ENCODE measurements around the gene RPL28.

Gene RPL28

DNA sequence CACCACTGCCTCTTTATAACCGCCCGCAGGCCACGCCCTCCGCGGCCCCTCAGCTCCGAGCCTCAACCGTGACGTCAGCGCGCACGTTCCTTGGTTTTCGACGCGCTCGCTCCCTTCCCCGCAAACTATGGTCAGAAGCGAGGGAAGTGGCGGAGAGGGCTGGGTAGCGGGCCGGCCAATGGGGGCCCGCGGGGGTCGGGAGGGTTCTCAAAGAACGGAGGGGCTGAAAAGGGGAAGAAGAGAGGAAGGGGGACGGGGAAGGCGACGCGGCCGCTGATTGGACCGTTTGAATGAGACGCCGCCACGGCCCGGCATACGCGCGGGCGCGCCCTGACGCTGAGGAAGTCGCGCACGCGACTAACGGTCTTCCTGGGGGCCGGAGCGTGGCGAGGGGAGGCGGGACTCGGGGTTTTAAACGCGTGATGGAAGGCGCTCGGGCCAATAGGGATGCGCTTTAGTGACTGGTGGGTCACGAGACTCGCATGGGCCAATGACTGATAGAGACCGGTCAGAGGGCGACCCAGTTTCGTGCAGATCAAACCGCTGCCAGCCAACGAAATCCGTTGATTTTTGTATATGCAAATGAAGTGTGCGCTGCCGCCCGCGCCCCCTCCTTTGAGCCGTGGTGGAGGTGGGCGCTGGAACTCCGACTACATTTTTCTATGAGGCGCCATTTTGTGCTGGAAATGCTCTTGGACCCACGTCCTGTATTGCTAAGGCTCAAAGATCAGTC lies 22.2 kb downstream of the RPL28 start (continued):
- TF ChIP-seq ZNF350 (tag by site-specific recombination; IDR thresholded peaks at IDR 0.05), result no peak
- no peak for TF ChIP-seq ZNF221 (tag by site-specific recombination; IDR thresholded peaks at IDR 0.05; ENCODE audit: borderline replicate concordance)
- TF ChIP-seq, protein P1, sequence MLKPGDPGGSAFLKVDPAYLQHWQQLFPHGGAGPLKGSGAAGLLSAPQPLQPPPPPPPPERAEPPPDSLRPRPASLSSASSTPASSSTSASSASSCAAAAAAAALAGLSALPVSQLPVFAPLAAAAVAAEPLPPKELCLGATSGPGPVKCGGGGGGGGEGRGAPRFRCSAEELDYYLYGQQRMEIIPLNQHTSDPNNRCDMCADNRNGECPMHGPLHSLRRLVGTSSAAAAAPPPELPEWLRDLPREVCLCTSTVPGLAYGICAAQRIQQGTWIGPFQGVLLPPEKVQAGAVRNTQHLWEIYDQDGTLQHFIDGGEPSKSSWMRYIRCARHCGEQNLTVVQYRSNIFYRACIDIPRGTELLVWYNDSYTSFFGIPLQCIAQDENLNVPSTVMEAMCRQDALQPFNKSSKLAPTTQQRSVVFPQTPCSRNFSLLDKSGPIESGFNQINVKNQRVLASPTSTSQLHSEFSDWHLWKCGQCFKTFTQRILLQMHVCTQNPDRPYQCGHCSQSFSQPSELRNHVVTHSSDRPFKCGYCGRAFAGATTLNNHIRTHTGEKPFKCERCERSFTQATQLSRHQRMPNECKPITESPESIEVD (tag by site-specific recombination; IDR thresholded peaks at IDR 0.05), result no peak
- no peak for TF ChIP-seq ZNF121 (tag by site-specific recombination; IDR thresholded peaks at IDR 0.05)
- TF ChIP-seq IKZF3 (tag by site-specific recombination; IDR thresholded peaks at IDR 0.05), result no peak
- TF ChIP-seq ZNF37A (tag by site-specific recombination; IDR thresholded peaks at IDR 0.05), result no peak
- TF ChIP-seq, protein P2, sequence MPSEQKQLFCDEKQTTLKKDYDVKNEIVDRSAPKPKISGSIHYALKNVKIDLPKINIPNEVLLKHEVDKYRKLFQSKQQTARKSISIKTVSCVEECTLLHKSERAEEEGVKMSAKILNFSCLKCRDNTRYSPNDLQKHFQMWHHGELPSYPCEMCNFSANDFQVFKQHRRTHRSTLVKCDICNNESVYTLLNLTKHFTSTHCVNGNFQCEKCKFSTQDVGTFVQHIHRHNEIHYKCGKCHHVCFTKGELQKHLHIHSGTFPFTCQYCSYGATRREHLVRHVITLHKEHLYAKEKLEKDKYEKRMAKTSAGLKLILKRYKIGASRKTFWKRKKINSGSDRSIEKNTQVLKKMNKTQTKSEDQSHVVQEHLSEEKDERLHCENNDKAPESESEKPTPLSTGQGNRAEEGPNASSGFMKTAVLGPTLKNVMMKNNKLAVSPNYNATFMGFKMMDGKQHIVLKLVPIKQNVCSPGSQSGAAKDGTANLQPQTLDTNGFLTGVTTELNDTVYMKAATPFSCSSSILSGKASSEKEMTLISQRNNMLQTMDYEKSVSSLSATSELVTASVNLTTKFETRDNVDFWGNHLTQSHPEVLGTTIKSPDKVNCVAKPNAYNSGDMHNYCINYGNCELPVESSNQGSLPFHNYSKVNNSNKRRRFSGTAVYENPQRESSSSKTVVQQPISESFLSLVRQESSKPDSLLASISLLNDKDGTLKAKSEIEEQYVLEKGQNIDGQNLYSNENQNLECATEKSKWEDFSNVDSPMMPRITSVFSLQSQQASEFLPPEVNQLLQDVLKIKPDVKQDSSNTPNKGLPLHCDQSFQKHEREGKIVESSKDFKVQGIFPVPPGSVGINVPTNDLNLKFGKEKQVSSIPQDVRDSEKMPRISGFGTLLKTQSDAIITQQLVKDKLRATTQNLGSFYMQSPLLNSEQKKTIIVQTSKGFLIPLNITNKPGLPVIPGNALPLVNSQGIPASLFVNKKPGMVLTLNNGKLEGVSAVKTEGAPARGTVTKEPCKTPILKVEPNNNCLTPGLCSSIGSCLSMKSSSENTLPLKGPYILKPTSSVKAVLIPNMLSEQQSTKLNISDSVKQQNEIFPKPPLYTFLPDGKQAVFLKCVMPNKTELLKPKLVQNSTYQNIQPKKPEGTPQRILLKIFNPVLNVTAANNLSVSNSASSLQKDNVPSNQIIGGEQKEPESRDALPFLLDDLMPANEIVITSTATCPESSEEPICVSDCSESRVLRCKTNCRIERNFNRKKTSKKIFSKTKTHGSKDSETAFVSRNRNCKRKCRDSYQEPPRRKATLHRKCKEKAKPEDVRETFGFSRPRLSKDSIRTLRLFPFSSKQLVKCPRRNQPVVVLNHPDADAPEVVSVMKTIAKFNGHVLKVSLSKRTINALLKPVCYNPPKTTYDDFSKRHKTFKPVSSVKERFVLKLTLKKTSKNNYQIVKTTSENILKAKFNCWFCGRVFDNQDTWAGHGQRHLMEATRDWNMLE (tag by site-specific recombination; conservative IDR thresholded peaks at IDR 0.05; ENCODE audit: low read depth), result peak; percentile 53; the same call in 1 of the 2 replicates
- TF ChIP-seq, protein P3, sequence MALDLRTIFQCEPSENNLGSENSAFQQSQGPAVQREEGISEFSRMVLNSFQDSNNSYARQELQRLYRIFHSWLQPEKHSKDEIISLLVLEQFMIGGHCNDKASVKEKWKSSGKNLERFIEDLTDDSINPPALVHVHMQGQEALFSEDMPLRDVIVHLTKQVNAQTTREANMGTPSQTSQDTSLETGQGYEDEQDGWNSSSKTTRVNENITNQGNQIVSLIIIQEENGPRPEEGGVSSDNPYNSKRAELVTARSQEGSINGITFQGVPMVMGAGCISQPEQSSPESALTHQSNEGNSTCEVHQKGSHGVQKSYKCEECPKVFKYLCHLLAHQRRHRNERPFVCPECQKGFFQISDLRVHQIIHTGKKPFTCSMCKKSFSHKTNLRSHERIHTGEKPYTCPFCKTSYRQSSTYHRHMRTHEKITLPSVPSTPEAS (tag by site-specific recombination; IDR thresholded peaks at IDR 0.05), result 0 out of 2 replicates have a peak, but pooled peaks have one; percentile 25
- TF ChIP-seq FEZF1 (tag by site-specific recombination; IDR thresholded peaks at IDR 0.05), result peak; percentile 37; the same call in 1 of the 2 replicates
- TF ChIP-seq RBAK (tag by site-specific recombination; IDR thresholded peaks at IDR 0.05), result no peak
- TF ChIP-seq KLF10 (tag by site-specific recombination; IDR thresholded peaks at IDR 0.05), result peak; percentile 95
- TF ChIP-seq ZNF391 (tag by site-specific recombination; IDR thresholded peaks at IDR 0.05; ENCODE audit: borderline replicate concordance, low read depth), result no peak
- no peak for TF ChIP-seq YY2 (tag by site-specific recombination; IDR thresholded peaks at IDR 0.05)
- no peak for TF ChIP-seq SCRT1 (tag by site-specific recombination; IDR thresholded peaks at IDR 0.05; ENCODE audit: borderline replicate concordance)
- TF ChIP-seq ZNF175 (tag by site-specific recombination; IDR thresholded peaks at IDR 0.05), result no peak
- TF ChIP-seq ZNF561 (tag by site-specific recombination; IDR thresholded peaks at IDR 0.05; ENCODE audit: borderline replicate concordance), result no peak
- peak; percentile 61 for TF ChIP-seq TSHZ1 (tag by site-specific recombination; IDR thresholded peaks at IDR 0.05; ENCODE audit: borderline replicate concordance)
- TF ChIP-seq GLIS1 (tag by site-specific recombination; IDR thresholded peaks at IDR 0.05), result peak; percentile 89
- TF ChIP-seq, protein P4, sequence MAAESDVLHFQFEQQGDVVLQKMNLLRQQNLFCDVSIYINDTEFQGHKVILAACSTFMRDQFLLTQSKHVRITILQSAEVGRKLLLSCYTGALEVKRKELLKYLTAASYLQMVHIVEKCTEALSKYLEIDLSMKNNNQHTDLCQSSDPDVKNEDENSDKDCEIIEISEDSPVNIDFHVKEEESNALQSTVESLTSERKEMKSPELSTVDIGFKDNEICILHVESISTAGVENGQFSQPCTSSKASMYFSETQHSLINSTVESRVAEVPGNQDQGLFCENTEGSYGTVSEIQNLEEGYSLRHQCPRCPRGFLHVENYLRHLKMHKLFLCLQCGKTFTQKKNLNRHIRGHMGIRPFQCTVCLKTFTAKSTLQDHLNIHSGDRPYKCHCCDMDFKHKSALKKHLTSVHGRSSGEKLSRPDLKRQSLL (tag by site-specific recombination; IDR thresholded peaks at IDR 0.05), result no peak
- no peak for TF ChIP-seq ZNF785 (tag by site-specific recombination; IDR thresholded peaks at IDR 0.05)
- TF ChIP-seq ZNF404 (tag by site-specific recombination; IDR thresholded peaks at IDR 0.05), result no peak
- TF ChIP-seq, protein P5, sequence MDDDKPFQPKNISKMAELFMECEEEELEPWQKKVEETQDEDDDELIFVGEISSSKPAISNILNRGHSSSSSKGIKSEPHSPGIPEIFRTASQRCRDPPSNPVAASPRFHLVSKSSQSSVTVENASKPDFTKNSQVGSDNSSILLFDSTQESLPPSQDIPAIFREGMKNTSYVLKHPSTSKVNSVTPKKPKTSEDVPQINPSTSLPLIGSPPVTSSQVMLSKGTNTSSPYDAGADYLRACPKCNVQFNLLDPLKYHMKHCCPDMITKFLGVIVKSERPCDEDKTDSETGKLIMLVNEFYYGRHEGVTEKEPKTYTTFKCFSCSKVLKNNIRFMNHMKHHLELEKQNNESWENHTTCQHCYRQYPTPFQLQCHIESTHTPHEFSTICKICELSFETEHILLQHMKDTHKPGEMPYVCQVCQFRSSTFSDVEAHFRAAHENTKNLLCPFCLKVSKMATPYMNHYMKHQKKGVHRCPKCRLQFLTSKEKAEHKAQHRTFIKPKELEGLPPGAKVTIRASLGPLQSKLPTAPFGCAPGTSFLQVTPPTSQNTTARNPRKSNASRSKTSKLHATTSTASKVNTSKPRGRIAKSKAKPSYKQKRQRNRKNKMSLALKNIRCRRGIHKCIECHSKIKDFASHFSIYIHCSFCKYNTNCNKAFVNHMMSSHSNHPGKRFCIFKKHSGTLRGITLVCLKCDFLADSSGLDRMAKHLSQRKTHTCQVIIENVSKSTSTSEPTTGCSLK (tag by site-specific recombination; IDR thresholded peaks at IDR 0.05), result no peak
- TF ChIP-seq GLIS2 (tag by site-specific recombination; IDR thresholded peaks at IDR 0.05), result no peak; the same call in none of the 2 replicates
- no peak for TF ChIP-seq ZNF426 (tag by site-specific recombination; IDR thresholded peaks at IDR 0.05)
- no peak for TF ChIP-seq ZSCAN16 (tag by site-specific recombination; IDR thresholded peaks at IDR 0.05)
